GM23248 (cell line): ENCODE data around the gene RBM38.

Experiments used
- EZH2 ChIP-seq: fragments of 200-600 bp; sonication (generic); IDR thresholded peaks from 2 replicates; pipeline ENCODE4 v1.6.1; 2018; ENCODE audit warnings: antibody characterized with exemption, mild to moderate bottlenecking; ENCODE audit not compliant: insufficient read depth, poor library complexity, severe bottlenecking
- EZH2phosphoT487 ChIP-seq: fragments of 200-600 bp; sonication (generic); IDR thresholded peaks from 2 replicates; pipeline ENCODE4 v1.6.1; 2018; ENCODE audit warnings: antibody characterized with exemption, moderate library complexity, mild to moderate bottlenecking, low read depth; ENCODE audit not compliant: insufficient read depth

DNA sequence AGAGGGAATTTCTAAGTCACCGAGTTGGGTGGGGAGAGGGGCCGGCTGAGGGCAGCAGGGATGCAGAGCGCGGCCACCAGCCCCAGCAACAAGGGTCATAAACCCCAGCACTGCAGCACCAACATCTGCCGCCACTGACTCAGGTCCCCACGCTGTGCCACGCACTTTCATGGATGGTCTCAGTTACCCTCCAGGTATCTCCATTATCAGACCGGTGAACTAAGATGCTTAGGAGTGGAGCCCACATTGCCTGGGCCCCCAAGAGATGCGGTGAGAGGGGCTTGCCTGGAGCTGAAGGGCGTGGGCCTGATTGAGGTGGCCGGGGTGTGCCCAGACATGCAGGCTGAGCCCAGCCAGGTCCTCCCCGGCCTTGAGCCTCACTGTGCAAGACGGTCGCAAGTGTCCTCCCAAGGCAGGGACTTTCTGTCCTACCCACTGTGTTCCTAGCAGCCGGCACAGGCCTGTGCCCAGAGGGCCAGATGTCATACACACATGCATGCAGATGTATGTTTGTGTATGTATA is 19.3 kb downstream of the RBM38 start:
- TF ChIP-seq EZH2phosphoT487 (no peak), EZH2 (no peak)
